K562 (cell line): ENCODE measurements around the gene HOXD9. TPM values are rescaled to one million over a fixed set of nuclear protein-coding genes. Genes with fewer than 3 reads are reported as not detected.

Experiments
- BMI1 ChIP-seq: fragments of 150-350 bp; IDR thresholded peaks from 2 replicates; pipeline ENCODE4 v1.6.1; 2014; ENCODE audit warnings: low read length
- CHD1 ChIP-seq: fragments of 200-600 bp; sonication (generic); IDR thresholded peaks from one replicate; pipeline ENCODE4 v1.6.1; 2012; ENCODE audit warnings: mild to moderate bottlenecking, moderate library complexity, low read length, inconsistent platforms
- CREB1 ChIP-seq, 2 experiments: sonication (generic) in 1 of 2; formaldehyde crosslinking in 1 of 2; IDR thresholded peaks; 2 replicates each; pipeline versions ENCODE4 v1.6.1 to v1.8.0; 2012 to 2022; ENCODE audit warnings: inconsistent platforms in 1 of 2, mild to moderate bottlenecking in 1 of 2, missing genetic modification reagents in 1 of 2, moderate library complexity in 1 of 2
- CREM ChIP-seq: IDR thresholded peaks from 2 replicates; pipeline ENCODE4 v1.6.1; 2014; ENCODE audit warnings: antibody characterized with exemption, low read depth
- EP400 ChIP-seq: fragments of 450-650 bp; IDR thresholded peaks from 2 replicates; pipeline ENCODE4 v1.6.1; 2017; ENCODE audit warnings: antibody characterized with exemption, mild to moderate bottlenecking, moderate library complexity
- MYBL2 ChIP-seq, 2 experiments: fragments of 450-650 bp in 1 of 2; sonication (generic) in 1 of 2; formaldehyde crosslinking in 1 of 2; IDR thresholded peaks; 2 replicates each; pipeline versions ENCODE4 v1.6.1 to v1.8.1; 2017 to 2022; ENCODE audit warnings: borderline replicate concordance in 1 of 2, inconsistent platforms in 1 of 2, low read depth in 1 of 2, mild to moderate bottlenecking in 1 of 2, missing genetic modification reagents in 1 of 2, moderate library complexity in 1 of 2
- NFE2 ChIP-seq: IDR thresholded peaks from 2 replicates; pipeline ENCODE4 v1.6.1; 2014; ENCODE audit warnings: antibody characterized with exemption, low read depth
- NR2C2 ChIP-seq, 2 experiments: fragments of 200-800 bp in 1 of 2; sonication (Bioruptor generic) in 1 of 2; sonication (generic) in 1 of 2; formaldehyde crosslinking in 1 of 2; IDR thresholded peaks; 2 replicates each; pipeline versions ENCODE4 v1.6.1 to v1.8.0; 2016 to 2022; ENCODE audit warnings: mild to moderate bottlenecking in 1 of 2, missing compliant biosample characterization in 1 of 2, missing genetic modification characterization in 1 of 2, missing genetic modification reagents in 1 of 2
- RBM22 ChIP-seq: fragments of 200-400 bp; formaldehyde crosslinking; IDR thresholded peaks from 2 replicates; pipeline ENCODE4 v1.6.1; 2018; ENCODE audit warnings: low read length, low read depth; ENCODE audit not compliant: poor library complexity, severe bottlenecking
- SMAD1 ChIP-seq: fragments of 150-350 bp; IDR thresholded peaks from 2 replicates; pipeline ENCODE4 v1.6.1; 2014; ENCODE audit warnings: low read length, low read depth; ENCODE audit not compliant: partially characterized antibody
- ZFPM2 ChIP-seq: fragments of 250-450 bp; sonication (Bioruptor Pico); IDR thresholded peaks from 2 replicates; pipeline ENCODE4 v1.5.1; 2022; ENCODE audit warnings: mild to moderate bottlenecking
- ZNF224 ChIP-seq: sonication (generic); formaldehyde crosslinking; IDR thresholded peaks from 2 replicates; pipeline ENCODE4 v1.8.0; 2022; ENCODE audit warnings: mild to moderate bottlenecking, missing genetic modification reagents
- ZNF24 ChIP-seq: fragments of 450-650 bp; IDR thresholded peaks from 2 replicates; pipeline ENCODE4 v1.6.1; 2016
- ZNF699 ChIP-seq: fragments of 250-450 bp; sonication (Bioruptor Pico); IDR thresholded peaks from 2 replicates; pipeline ENCODE4 v1.8.0; 2021; ENCODE audit warnings: mild to moderate bottlenecking, moderate library complexity; ENCODE audit not compliant: insufficient replicate concordance
- ZNF778 ChIP-seq: fragments of 450-650 bp; formaldehyde crosslinking; IDR thresholded peaks from 2 replicates; pipeline ENCODE4 v1.4.0; 2020; ENCODE audit warnings: mild to moderate bottlenecking, moderate library complexity
- polyA plus RNA-seq, 8 experiments: library from polyadenylated mRNA; depleted of rRNA in 4 of 8; stranded (reverse) in 5 of 8; unstranded in 3 of 8; fragments of >200 nt; fragmentation: Nextera tagmentation in 2 of 8; fragmentation: Illumina TruSeq in 1 of 8; extraction: Ambion mirVana in 2 of 8; extraction: Trizol in 1 of 8; gene quantifications; 2 replicates each; pipeline versions ENCODE4 v1.2.1 to v1.2.3, GENCODE V29; 2011 to 2014; ENCODE audit warnings: inconsistent platforms in 1 of 8, missing spikeins in 1 of 8
- total RNA-seq, 7 experiments: library from RNA; depleted of rRNA in 6 of 7; stranded (reverse); fragments of >200 nt in 6 of 7; fragmentation: Illumina TruSeq in 2 of 7; extraction: Trizol in 2 of 7; gene quantifications; 2 replicates each; pipeline versions ENCODE4 v1.2.1 to v1.2.3, GENCODE V29; 2011 to 2021; ENCODE audit warnings: low replicate concordance in 1 of 7
- TF ChIP-seq, protein P1 (sequence below): fragments of 450-650 bp; IDR thresholded peaks from 2 replicates; pipeline ENCODE4 v1.6.1; 2017; ENCODE audit warnings: antibody characterized with exemption
- TF ChIP-seq, protein P2 (sequence below), 2 experiments: fragments of 450-650 bp; formaldehyde crosslinking in 1 of 2; IDR thresholded peaks; 2 replicates each; pipeline versions ENCODE4 v1.4.0 to v1.6.1; 2014 to 2020; ENCODE audit warnings: mild to moderate bottlenecking in 2 of 2, borderline replicate concordance in 1 of 2, low read depth in 1 of 2

Gene HOXD9
- total and polyA plus RNA-seq, 9 of the 15 experiments (the other 6 are each of a cell fraction or from before 2014, with no cell fraction given) = not detected

DNA sequence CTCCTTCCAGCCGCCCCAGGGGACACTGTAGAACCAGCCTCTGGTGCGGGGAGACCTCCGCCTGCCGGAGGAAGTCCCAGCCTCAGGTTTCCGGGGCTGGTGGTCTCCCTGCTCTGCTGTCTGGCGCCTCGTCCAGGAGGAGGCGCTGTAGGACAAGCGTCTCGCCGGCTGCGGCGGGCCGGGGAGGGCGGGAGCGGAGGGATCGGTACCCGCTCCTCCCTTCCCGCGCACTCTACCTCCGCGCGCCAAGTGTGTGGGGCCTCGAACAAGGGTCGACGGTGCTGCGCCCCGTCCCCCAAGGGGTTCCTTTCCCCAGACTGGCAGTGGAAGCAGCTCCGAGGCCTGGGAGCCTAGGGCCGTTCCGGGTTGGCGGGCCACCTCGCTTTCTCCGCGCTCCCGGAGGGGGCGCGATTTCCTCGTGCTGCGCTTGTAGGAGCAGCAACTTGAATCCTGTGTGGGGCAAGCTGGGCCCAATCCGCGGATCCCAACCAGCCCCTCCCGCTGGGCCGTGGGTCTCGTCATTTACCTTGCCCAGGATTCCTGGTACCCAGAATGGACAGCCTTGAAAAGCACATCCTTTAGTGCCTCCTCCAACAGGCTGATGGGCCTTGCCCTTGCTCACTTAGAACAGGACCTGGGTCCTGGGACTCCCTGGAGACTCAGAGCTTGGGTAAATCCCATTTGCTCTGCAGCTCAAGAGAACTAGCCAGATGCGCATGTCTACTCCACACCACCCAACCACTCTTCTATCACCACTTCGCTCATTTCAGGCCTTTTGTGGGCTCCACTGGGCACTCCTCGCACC is 18.2 kb downstream of the HOXD9 start (continued):
- TF ChIP-seq CHD1 (no peak), ZNF24 (0 out of 2 replicates have a peak, but pooled peaks have one; percentile 18), ZNF778 (CRISPR knock-in tag) (no peak), MYBL2 (IDR thresholded peaks at IDR 0.05; ENCODE audit: low read depth) (no peak), MYBL2 (CRISPR knock-in tag; IDR thresholded peaks at IDR 0.05; ENCODE audit: borderline replicate concordance) (no peak), NFE2 (no peak), ZNF699 (CRISPR knock-in tag) (no peak), CREM (no peak), CREB1 (IDR thresholded peaks at IDR 0.05) (no peak), CREB1 (CRISPR knock-in tag; IDR thresholded peaks at IDR 0.05) (no peak), ZNF224 (CRISPR knock-in tag) (no peak), NR2C2 (CRISPR knock-in tag; IDR thresholded peaks at IDR 0.05) (no peak), NR2C2 (tag; IDR thresholded peaks at IDR 0.05) (peak; percentile 52; the same call in 1 of the 2 replicates), EP400 (no peak), SMAD1 (no peak), BMI1 (peak; percentile 9; the same call in 1 of the 2 replicates), ZFPM2 (no peak), RBM22 (no peak)
- TF ChIP-seq, protein P1, sequence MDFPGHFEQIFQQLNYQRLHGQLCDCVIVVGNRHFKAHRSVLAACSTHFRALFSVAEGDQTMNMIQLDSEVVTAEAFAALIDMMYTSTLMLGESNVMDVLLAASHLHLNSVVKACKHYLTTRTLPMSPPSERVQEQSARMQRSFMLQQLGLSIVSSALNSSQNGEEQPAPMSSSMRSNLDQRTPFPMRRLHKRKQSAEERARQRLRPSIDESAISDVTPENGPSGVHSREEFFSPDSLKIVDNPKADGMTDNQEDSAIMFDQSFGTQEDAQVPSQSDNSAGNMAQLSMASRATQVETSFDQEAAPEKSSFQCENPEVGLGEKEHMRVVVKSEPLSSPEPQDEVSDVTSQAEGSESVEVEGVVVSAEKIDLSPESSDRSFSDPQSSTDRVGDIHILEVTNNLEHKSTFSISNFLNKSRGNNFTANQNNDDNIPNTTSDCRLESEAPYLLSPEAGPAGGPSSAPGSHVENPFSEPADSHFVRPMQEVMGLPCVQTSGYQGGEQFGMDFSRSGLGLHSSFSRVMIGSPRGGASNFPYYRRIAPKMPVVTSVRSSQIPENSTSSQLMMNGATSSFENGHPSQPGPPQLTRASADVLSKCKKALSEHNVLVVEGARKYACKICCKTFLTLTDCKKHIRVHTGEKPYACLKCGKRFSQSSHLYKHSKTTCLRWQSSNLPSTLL = no peak
- TF ChIP-seq, protein P2, sequence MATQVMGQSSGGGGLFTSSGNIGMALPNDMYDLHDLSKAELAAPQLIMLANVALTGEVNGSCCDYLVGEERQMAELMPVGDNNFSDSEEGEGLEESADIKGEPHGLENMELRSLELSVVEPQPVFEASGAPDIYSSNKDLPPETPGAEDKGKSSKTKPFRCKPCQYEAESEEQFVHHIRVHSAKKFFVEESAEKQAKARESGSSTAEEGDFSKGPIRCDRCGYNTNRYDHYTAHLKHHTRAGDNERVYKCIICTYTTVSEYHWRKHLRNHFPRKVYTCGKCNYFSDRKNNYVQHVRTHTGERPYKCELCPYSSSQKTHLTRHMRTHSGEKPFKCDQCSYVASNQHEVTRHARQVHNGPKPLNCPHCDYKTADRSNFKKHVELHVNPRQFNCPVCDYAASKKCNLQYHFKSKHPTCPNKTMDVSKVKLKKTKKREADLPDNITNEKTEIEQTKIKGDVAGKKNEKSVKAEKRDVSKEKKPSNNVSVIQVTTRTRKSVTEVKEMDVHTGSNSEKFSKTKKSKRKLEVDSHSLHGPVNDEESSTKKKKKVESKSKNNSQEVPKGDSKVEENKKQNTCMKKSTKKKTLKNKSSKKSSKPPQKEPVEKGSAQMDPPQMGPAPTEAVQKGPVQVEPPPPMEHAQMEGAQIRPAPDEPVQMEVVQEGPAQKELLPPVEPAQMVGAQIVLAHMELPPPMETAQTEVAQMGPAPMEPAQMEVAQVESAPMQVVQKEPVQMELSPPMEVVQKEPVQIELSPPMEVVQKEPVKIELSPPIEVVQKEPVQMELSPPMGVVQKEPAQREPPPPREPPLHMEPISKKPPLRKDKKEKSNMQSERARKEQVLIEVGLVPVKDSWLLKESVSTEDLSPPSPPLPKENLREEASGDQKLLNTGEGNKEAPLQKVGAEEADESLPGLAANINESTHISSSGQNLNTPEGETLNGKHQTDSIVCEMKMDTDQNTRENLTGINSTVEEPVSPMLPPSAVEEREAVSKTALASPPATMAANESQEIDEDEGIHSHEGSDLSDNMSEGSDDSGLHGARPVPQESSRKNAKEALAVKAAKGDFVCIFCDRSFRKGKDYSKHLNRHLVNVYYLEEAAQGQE (IDR thresholded peaks at IDR 0.05; ENCODE audit: borderline replicate concordance) = peak; percentile 91
- TF ChIP-seq, protein P2 (CRISPR knock-in tag; IDR thresholded peaks at IDR 0.05; ENCODE audit: low read depth) = no peak
